HCT116 (cell line): Measurements from ENCODE around the gene CREB3L1. TPM values are rescaled to one million over a fixed set of nuclear protein-coding genes. Genes with fewer than 3 reads are reported as not detected.
A peak's percentile ranks its signal among the peaks of the same experiment; 100 is the strongest.

Experiments
- ATAC-seq: fragments of 200-7000 bp; cut with Tn5 transposase; 2 replicates; pipeline ENCODE4 v1.9.1; 2020; ENCODE audit warnings: mild to moderate bottlenecking, moderate library complexity
- BruUV-seq: library from RNA; stranded (reverse); fragments of 400-500 nt; replicated peaks from 2 replicates; lab custom pipeline; 2021; lab: Mats Ljungman, UMichigan
- CTCF ChIA-PET: fragments of 300-600 bp; sonication (Branson Sonifier 250); formaldehyde crosslinking; loops from one replicate; lab custom pipeline; 2021; ENCODE audit warnings: antibody characterized with exemption; lab: Charles Lee
- POLR2A ChIA-PET: fragments of 300-600, 350-600 bp; sonication (Branson Sonifier 250); formaldehyde crosslinking; loops from one replicate; lab custom pipeline; 2021; ENCODE audit warnings: antibody characterized with exemption; lab: Charles Lee
- RAD21 ChIA-PET, 2 experiments: fragments of 300-600 bp; sonication (Branson Sonifier 250); formaldehyde crosslinking; loops; one replicate each; lab custom pipeline; 2023; ENCODE audit warnings: low total read pairs in 2 of 2; ENCODE audit not compliant: uncharacterized antibody in 2 of 2, unreplicated experiment in 2 of 2, low non-redundant PET in 1 of 2; lab: Charles Lee
- DNase-seq: peaks from one replicate; pipeline ENCODE4 v3.0.0-alpha.2; 2010; ENCODE audit warnings: low read depth, low spot score
- H2AFZ ChIP-seq: fragments of 200-600 bp; shearing (Covaris generic), sonication (generic); 2 replicates; pipeline ENCODE4 v1.6.1; 2017; ENCODE audit warnings: low read depth, mixed run types, mixed read lengths, antibody characterized with exemption, low read length; ENCODE audit not compliant: poor library complexity, severe bottlenecking
- H3K27ac ChIP-seq: 2 replicates; pipeline ENCODE4 v1.5.1; 2012; ENCODE audit warnings: low read depth, low read length
- H3K27me3 ChIP-seq: fragments of 200-600 bp; sonication (generic); 2 replicates; pipeline ENCODE4 v1.6.1; 2016; ENCODE audit warnings: mixed run types, low read length, mixed read lengths; ENCODE audit not compliant: insufficient read depth
- H3K36me3 ChIP-seq, 2 experiments: fragments of 200-500 bp in 1 of 2; fragments of 200-600 bp in 1 of 2; sonication (Bioruptor generic) in 1 of 2; sonication (generic) in 1 of 2; 2 replicates each; pipeline versions ENCODE4 v1.5.1 to v1.6.1; 2014 to 2016; ENCODE audit warnings: low read length in 2 of 2, inconsistent platforms in 1 of 2, mixed read lengths in 1 of 2, mixed run types in 1 of 2; ENCODE audit not compliant: insufficient read depth in 2 of 2, control insufficient read depth in 1 of 2
- H3K4me1 ChIP-seq, 2 experiments: fragments of 200-600 bp in 1 of 2; sonication (generic) in 1 of 2; 2 replicates each; pipeline versions ENCODE4 v1.5.1 to v1.6.1; 2012 to 2017; ENCODE audit warnings: low read length in 2 of 2, inconsistent platforms in 1 of 2, mild to moderate bottlenecking in 1 of 2, mixed read lengths in 1 of 2, mixed run types in 1 of 2, moderate library complexity in 1 of 2; ENCODE audit not compliant: insufficient read depth in 2 of 2, control insufficient read depth in 1 of 2
- H3K4me2 ChIP-seq: fragments of 200-600 bp; sonication (generic); 2 replicates; pipeline ENCODE4 v1.6.1; 2017; ENCODE audit warnings: mixed run types, low read length, mixed read lengths
- H3K4me3 ChIP-seq, 2 experiments: fragments of 200-600 bp in 1 of 2; sonication (generic) in 1 of 2; replicated peaks in 1 of 2; 2 replicates each; pipeline ENCODE4 v1.5.1; 2011 to 2016; ENCODE audit warnings: low read length in 2 of 2, control low read depth in 1 of 2, low read depth in 1 of 2, mild to moderate bottlenecking in 1 of 2, mixed read lengths in 1 of 2, mixed run types in 1 of 2
- H3K79me2 ChIP-seq: fragments of 200-600 bp; sonication (generic); 2 replicates; pipeline ENCODE4 v1.6.1; 2017; ENCODE audit warnings: mild to moderate bottlenecking, mixed run types, low read length, moderate library complexity, mixed read lengths; ENCODE audit not compliant: insufficient read depth
- H3K9ac ChIP-seq: fragments of 200-600 bp; sonication (generic); 2 replicates; pipeline ENCODE4 v1.6.1; 2016; ENCODE audit warnings: low read length, mixed read lengths
- H3K9me2 ChIP-seq: fragments of 200-600 bp; sonication (generic), shearing (Covaris generic); 2 replicates; pipeline ENCODE4 v1.6.1; 2017; ENCODE audit warnings: mixed run types, mild to moderate bottlenecking, moderate library complexity; ENCODE audit not compliant: insufficient read depth
- H3K9me3 ChIP-seq, 2 experiments: fragments of 200-500 bp in 1 of 2; fragments of 200-600 bp in 1 of 2; sonication (Bioruptor generic) in 1 of 2; sonication (generic) in 1 of 2; 2 replicates each; pipeline ENCODE4 v1.6.1; 2014 to 2017; ENCODE audit warnings: low read length in 2 of 2, mixed read lengths in 2 of 2, inconsistent platforms in 1 of 2, low read depth in 1 of 2, mild to moderate bottlenecking in 1 of 2, mixed run types in 1 of 2, moderate library complexity in 1 of 2; ENCODE audit not compliant: control insufficient read depth in 1 of 2, insufficient read depth in 1 of 2
- H4K20me1 ChIP-seq: fragments of 200-600 bp; sonication (generic), shearing (Covaris generic); 2 replicates; pipeline ENCODE4 v1.6.1; 2017; ENCODE audit warnings: mixed run types, mild to moderate bottlenecking, moderate library complexity; ENCODE audit not compliant: insufficient read depth
- FOSL1 ChIP-seq: IDR thresholded peaks from 2 replicates; pipeline ENCODE4 v1.6.1; 2012; ENCODE audit warnings: low read depth
- POLR2A ChIP-seq: IDR thresholded peaks from 2 replicates; pipeline ENCODE4 v1.7.0; 2011; ENCODE audit warnings: borderline replicate concordance; ENCODE audit not compliant: insufficient read depth, insufficient read length; ENCODE audit errors: extremely low read depth
- POLR2AphosphoS5 ChIP-seq: IDR thresholded peaks from 2 replicates; pipeline ENCODE4 v1.6.1; 2011; ENCODE audit warnings: mild to moderate bottlenecking, low read depth, low read length, moderate library complexity
- TCF7L2 ChIP-seq: IDR thresholded peaks from 2 replicates; pipeline ENCODE4 v1.7.0; 2011; ENCODE audit warnings: borderline replicate concordance, inconsistent platforms; ENCODE audit not compliant: insufficient read depth, insufficient read length; ENCODE audit errors: extremely low read depth
- YY1 ChIP-seq: IDR thresholded peaks from 2 replicates; pipeline ENCODE4 v1.6.1; 2011; ENCODE audit warnings: low read length, low read depth, moderate library complexity, mild to moderate bottlenecking; ENCODE audit not compliant: insufficient replicate concordance; ENCODE audit errors: extremely low read depth
- ZFX ChIP-seq: fragments of 450-650 bp; IDR thresholded peaks from 2 replicates; pipeline ENCODE4 v1.6.1; 2017
- intact Hi-C: fragments of 100-400 bp; cut with micrococcal nuclease; formaldehyde crosslinking; loops from 2 replicates; pipeline ENCODE4 v1.10.0; 2022
- total RNA-seq: library from RNA; stranded (reverse); gene quantifications from one replicate; pipeline ENCODE4 v1.2.1, GENCODE V29; 2021; ENCODE audit not compliant: unreplicated experiment

Gene CREB3L1
- total RNA-seq, 1 experiment from 2014 or later, result 0.37 TPM

- ChIA-PET POLR2A (interaction anchor here (0.6 to 2.8 kb wide), 4 partner anchors 72 to 319 kb away, joined by 3 to 10 read pairs (median 4); partner anchors contain the start of gene PHF21A), CTCF (interaction anchor here (1.1 to 5.1 kb wide), 5 partner anchors 8 to 231 kb away, joined by 3 to 56 read pairs (median 7); no protein-coding TSS in a partner anchor)
- peaks cover 28 to 57% of the 10 kb centered on the region in 2 experiments for H3K4me1 ChIP-seq
- peak; percentile 57 for TF ChIP-seq POLR2A
- no peak for TF ChIP-seq ZFX
- TF ChIP-seq FOSL1, result no peak
- TF ChIP-seq POLR2AphosphoS5, result peak; percentile 41
- peak; percentile 34 for TF ChIP-seq TCF7L2
- peak; percentile 46 for TF ChIP-seq YY1
- TF ChIP-seq, all 23 proteins: peak for 4
- Histone ChIP-seq H3K9me3 (no peaks in the 10 kb centered on the region), H4K20me1 (no peaks in the 10 kb centered on the region), H3K4me2 (peak overlapping the region; percentile 85), H2AFZ (peak overlapping the region; percentile 79), H3K79me2 (no peaks in the 10 kb centered on the region), H3K36me3 (no peaks in the 10 kb centered on the region), H3K9ac (peak overlapping the region; percentile 60), H3K27me3 (no peaks in the 10 kb centered on the region), H3K4me3 (peak overlapping the region; percentile 53 to 59), H3K9me2 (no peaks in the 10 kb centered on the region), H3K27ac (peak overlapping the region; percentile 70)
- RAD21 ChIA-PET, result interaction anchor here (0.6 to 0.9 kb wide), 2 partner anchors 272 to 471 kb away, joined by 3 to 6 read pairs; no protein-coding TSS in a partner anchor
- DNase-seq (peak; percentile 86), ATAC-seq (peak; percentile 64)
- BruUV-seq, result no TSS peak
- intact Hi-C loops, result loop anchor here (2.0 to 5.0 kb wide), 2 partner anchors 111 to 380 kb away; partner anchors contain the start of genes ATG13 and HARBI1
Observed at GRCh38 chr11:46237248-46238077, 40.0 kb upstream of the CREB3L1 start.
